Stimulated activated CD4-positive, alpha-beta T cell treated with anti-CD3 and anti-CD28 coated beads, Interleukin-12 subunit alpha, Interleukin-12 subunit beta, amount 100 ng/mL, for 24 hours (primary cell): ENCODE measurements around the gene GET4.
"Not testable (repeated sequence)": the region's sequence is repeated elsewhere in the genome, so short reads cannot be mapped to it uniquely, and the experiment has no call there.

Experiments
- DNase-seq, 2 experiments: peaks; one replicate each; pipeline ENCODE4 v3.0.0-alpha.2; 2020; ENCODE audit warnings: low read depth in 2 of 2

GET4 gene

DNA sequence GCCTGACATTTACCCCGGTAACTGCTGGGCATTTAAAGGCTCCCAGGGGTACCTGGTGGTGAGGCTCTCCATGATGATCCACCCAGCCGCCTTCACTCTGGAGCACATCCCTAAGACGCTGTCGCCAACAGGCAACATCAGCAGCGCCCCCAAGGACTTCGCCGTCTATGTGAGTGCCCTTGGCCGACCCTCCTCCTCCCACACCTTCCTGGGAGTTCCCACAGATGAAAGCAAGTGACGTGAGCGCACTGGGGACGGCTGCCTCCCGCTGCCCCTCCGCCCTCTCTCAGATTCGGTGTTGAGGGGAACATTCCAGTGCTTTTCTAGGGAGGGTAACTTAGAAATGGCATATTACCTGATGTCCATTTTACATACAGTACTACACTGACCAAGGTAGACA is 7.0 kb upstream of the GET4 start:
- no peak for DNase-seq

DNA sequence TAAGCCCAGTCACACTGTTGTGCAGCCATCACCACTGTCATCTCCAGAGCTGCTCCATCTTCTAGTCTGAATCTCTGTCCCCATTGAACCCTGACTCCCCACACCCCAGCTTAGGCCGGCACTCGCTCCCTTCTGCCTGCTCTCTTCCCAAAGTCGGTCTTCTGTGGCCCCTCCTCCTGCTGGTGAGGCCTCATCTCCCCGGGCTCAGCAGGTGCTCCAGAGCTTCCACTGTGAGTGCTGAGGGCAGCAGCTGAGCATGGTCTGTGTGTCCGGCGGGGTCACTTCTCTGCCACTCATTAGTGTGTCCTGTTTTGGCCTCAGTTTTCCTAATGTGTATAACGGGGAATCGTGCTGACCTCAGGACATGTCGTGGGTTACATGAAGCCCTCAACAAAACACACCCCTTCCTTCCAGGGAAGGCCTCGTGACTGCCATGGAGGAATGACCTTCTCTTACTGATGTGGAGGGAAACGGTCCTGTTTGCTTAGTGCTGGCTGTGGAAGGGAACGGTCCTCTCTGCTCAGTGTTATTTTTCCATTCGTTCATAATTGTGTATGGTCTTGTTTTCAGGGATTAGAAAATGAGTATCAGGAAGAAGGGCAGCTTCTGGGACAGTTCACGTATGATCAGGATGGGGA is 4.3 kb upstream of the GET4 start:
- no peak for DNase-seq

DNA sequence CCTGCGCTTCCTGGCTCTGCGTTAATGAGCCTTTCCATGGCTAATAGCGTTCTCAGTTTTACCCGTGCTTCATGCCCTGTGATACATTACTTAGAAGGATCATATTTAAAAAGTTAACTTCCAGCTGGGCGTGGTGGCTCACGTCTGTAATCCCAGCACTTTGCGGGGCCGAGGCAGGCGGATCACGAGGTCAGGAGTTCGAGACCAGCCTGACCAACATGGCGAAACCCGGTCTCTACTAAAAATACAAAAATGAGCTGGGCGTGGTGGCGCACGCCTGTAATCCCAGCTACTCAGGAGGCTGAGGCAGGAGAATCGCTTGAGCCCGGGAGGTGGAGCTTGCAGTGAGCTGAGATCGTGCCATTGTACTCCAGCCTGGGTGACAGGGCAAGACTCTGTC is 3.7 kb upstream of the GET4 start:
- not testable (repeated sequence) for DNase-seq

DNA sequence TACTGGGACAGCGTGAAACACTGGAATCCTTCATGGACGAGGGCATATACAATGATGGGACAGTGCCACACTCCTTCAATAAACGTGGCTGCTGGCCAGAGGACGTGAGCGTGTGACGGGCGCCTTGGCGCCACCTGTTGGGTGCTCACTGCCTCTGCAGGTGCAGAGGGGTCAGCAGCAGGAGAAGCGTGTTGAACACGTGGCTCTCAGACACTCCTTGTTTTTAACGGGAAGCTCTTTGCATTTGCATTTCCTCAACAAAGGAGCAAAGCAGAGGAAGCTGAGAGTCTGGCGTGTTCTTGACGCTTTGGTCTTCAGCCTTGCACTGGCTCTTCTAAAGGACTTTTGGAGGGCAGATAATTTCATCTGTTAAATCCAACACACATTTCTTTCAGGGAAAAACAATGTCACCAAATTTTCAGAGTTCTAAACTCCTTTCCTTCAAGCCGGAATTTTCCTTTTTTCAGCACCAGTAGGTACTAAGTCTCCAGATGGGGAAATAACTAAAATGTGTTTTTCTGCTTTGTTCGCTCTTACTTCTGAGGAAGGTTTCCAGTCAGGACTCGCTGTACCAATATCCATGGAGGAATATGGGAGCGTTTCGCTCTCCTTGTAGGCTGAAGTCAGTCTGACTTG is 2.9 kb upstream of the GET4 start:
- peak; percentile 52 to 57 for DNase-seq

DNA sequence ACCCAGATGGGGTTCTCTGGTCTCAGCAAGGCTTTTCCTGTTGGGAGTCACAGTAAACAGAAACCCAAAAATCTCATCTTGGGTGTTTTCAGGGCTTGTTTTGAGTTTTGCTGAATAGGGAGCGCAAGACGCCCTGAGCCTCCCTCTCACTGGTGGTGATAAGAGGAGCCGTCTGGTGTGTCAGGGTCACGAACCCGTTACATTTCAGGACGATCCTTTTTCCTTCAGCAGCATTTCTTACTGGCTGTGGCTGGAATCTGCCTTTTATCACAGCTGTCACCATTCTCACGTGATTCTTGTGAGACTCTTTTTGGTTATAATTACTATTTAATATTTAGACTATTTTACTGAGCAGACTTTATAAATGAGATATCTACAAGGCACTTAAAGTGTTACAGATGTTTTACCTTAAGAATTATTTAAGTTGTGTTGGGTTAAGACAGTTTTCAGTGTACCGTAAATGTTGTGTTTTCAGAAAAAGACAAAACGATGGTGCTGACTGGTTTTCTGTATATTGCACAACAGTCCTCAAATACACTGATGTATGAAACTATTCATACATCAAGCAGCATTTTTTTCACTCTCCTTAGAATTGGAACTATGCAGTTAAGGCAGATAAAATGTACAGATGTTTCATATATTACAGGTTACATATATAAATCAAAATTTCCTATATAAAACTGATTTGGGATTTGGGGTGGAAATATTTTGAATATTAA is 2.2 kb upstream of the GET4 start:
- DNase-seq = no peak

DNA sequence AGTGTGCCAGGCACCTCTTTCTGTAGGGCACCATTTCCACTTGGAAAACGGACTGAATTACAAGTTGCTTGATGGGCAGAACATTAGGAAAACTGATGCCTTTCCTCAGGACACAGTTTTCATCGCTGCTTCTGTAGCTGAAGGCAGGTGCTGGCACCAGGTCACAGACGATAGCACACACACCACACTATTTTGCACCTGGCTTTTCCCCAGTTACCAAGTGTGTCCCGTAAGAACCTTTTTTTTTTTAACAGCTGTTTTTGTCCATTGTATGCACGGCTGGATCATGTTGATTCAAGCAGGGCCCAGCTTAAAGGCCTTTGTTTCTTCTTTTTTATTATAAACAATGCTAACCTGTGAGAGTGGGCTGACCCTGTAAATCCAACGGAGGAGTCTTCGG is 1.3 kb upstream of the GET4 start:
- DNase-seq = no peak

DNA sequence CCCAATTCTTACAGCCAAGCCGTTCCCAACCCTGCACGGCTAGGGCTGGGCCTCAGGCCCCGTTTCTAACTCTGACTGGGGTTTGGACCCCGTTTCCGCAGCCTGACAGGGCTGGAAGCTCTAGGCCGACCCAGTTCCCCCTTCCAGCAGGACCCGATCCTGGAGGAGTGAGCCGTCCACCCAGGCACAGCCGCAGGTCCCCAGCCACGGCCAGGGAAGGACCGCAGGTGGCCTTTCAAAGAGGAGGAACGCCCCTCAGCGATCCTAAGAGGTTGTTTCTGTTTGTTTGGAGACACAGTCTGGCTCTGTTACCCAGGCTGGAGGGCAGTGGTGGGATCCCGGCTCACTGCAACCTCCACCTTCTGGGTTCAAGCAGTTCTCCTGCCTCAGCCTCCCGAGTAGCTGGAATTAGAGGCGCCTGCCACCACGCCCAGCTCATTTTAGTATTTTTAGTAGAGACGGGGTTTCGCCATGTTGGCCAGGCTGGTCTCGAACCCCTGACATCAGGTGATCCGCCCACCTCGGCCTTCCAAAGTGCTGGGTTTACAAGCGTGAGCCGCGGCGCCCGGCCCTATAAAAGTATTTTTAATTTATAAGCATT is 778 bp upstream of the GET4 start:
- DNase-seq = no peak

DNA sequence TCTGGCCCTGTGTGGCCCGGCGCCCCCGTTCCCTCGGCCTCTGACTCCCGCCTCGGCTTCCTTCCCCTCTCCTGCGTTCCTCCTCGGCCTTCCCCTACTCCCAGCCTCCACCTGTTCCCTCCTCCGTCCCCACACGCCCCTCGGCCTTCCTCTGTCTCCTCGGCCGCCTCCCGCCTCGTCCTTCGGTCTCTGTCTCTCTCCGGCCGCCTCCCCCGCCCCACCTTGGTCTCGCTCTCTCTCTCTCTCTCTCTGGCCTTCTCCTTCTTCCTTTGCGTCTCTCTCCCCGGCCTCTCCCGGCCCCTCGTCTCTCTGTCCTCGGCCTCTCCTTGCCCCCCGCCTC is 588 bp downstream of the GET4 start:
- no peak for DNase-seq

DNA sequence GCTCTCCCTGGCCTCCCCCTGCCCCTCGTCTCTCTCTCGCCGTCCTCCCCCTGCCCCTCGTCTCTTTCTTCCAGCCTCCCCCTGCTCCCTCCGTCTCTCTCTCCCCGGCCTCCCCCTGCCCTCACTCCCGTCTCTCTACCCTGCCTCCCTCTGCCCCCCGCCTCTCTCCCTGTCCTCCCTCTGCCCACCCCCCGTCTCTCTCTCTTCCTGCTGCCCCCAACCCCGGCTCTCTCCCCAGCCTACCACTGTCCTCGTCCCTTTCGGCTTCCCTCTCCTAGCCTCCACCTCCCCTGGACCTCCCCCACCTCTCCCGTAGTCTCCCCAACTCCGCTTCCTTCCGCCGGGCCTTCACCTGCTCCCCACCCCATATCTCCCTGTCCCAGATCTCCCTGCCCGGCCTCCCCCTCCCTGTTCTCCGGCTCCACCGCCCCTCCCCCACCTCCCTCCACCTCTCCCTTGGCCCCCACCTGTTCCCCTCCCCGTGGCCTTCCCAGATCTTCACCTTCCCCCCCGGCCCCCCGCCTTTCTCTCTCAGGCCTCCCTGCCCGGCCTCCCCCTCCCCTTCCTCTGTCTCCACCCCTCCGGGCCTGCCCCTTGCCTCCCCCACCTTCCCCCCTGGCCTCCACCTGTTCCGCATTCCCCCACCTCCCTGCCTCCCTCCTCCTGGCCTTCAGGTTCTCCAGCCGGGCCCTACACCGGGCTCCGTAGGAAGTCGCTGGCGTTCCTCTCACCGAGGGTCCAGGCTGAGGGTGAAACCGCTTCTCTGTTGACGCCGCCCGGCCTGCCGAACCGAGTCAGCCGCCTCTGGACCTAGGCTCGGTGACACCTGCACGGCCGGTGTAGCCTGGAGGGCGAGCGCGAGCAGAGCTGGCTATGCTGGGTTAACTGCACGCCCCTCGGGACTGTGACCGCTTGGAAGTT is 1.2 kb downstream of the GET4 start:
- no peak for DNase-seq

DNA sequence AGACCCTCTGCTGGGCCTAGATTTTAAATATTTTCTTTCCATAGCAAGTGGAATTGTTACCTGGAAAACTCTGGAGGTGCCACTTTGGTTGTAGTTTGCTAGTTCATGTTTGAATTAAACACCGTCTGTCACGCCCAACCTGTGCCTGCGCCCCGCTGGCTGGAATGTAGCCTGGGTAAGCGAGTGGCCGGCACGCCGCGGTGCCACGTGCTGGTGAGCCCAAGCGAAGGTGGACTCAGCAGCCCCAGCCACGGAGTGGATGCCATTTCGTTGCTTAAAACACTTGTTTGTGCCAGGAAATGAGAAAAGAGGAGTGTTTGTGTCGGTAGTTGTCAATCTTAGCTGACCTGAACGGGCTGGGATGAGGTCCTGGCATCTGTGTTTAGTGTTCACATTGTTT is 2.7 kb downstream of the GET4 start:
- DNase-seq = no peak

DNA sequence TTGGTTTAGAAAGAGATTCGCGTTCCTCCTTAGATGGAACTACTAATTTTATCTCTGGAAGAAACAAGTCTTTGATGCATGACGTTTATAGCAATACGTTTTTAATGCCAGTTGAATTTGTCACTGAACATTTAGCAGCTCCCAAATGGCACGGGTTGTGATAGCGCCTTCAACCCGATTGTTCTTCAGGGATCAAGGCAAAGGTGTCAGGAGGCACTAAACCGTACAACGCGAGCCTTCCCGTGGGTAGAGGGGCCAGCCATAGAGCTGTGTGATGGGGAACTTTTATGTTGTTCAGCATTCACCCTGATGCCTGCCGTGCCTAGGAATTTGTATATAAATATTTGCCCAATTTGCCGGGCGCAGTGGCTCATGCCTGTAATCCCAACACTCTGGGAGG is 3.4 kb downstream of the GET4 start:
- DNase-seq = no peak

DNA sequence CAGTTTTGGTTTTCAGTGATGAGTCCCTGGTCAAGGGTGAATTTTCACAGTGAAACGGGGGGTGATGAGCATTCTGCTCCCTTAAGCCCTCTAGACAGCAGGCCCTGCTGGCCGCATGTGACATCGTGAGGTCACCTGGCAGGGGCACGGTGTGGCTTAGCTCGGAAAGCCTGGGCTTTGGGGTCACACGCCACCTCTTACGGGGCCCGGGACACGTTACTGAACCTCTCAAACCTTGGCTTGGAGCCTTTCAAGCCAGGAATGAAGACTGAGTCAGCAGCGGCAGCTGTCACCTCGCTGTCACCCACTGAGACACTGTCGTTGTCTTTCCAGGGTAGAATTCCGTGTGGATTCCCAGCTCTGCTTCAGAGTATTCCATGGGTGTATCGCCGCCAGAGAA is 4.1 kb downstream of the GET4 start:
- no peak for DNase-seq

DNA sequence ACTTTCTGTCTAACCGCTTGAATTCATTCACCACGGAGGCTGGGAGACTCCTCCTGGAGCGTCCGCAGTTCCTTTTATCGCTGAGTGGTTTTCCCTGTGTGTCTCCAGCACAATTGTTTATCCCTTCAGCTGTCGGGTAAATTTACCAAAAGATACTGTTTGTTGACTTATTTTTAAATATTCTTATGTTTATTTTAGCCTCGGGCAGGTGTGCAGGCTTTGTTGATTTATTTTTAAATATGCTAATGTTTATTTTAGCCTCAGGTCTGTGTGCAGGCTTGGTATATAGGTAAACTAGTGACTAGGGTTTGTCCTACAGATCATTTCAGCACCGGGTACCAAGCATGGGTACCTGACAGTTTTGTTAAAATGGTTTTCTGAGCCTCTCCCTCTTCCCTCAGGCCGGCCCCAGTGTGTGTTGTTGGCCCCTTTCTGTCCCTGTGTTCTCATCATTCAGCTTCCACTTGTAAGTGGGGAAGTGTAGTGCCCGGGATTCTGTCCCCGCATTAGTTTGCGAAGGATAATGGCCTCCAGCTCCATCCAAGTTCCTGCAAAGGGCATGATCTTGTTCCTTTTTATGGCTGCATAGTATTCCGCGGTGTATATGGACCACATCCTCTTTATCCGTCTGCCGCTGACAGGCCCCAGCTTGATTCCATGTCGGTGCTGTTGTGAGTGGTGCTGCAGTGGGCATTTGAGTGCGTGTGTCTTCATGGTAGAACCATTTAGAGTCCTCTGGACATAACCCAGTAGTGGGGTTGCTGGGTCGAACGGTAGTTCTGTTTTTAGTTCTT is 5.3 kb downstream of the GET4 start:
- DNase-seq = no peak

DNA sequence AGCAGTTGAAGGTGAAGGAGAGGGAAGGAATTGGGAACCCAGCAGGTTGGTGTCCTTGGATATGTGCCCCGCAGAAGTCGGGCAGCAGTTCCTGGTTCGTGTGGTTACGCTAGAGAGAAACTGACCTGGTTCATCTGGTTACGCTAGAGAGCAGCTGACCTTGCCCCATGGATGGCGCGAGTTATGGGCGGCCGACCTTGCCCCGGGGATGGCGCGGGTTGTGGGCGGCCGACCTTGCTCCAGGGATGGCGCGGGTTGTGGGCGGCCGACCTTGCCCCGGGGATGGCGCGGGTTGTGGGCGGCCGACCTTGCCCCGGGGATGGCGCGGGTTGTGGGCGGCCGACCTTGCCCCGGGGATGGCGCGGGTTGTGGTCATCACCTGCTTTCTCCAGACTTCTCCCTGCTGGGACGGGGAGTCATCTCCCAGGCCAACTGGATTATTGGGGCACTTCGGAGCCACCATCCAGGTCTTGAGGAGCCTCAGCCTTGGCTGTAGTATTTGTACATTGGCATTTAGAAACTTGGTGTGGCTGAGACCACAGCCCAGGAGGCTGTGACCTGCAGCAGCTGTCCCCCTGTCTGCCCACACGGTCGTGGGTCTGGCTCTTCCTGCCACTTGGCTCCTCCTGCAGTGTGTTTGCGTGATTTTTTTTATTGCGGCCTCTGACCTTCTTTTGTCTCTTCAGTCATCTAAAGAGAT is 6.1 kb downstream of the GET4 start:
- DNase-seq = no peak

DNA sequence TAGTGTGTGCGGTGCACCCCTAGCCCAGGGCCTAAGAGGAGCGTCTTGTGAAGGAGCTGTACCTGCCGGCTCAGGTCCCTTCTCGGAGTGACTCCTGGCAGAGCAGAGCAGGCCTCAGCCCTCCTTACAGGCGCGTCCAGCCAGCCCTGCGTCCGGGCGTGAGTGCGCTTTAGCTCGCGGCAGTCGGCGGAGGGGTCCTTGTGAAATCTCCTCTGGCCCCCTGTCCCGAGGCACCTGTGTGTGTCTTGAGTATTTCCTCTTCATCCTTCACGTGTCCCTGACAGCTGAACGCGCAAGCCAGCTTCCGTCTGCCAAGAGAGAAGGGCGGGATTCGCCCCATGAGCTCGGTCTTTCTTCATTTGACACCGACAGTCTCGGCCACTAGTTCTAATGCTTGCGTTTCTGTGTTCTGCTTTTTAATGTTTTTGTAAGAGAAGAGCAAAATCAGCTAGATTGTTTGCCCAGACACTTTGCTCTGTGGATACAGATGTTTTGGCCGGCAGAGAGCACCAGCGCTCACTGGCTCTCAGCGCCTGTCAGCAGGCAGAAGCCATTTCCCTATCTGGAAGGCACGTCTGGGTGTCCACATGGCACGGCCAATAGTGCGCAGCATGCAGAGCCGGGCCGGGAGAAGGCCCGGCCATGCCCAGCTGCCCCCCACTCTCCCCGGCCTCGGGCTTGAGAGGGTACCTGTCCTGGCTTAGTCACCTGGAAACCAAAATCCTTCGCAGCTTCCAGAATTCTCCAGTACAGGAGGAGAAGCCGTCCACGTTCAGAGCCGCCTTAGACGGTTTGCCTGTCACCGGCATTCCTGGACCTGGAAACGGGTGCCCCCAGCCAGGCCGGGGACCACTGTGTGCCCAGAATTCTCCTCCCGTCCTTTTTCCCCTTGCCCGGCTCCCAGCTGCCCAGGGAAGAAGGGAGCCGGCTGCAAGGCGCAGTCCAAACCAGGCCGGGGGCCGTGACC is 7.0 kb downstream of the GET4 start:
- DNase-seq = no peak

DNA sequence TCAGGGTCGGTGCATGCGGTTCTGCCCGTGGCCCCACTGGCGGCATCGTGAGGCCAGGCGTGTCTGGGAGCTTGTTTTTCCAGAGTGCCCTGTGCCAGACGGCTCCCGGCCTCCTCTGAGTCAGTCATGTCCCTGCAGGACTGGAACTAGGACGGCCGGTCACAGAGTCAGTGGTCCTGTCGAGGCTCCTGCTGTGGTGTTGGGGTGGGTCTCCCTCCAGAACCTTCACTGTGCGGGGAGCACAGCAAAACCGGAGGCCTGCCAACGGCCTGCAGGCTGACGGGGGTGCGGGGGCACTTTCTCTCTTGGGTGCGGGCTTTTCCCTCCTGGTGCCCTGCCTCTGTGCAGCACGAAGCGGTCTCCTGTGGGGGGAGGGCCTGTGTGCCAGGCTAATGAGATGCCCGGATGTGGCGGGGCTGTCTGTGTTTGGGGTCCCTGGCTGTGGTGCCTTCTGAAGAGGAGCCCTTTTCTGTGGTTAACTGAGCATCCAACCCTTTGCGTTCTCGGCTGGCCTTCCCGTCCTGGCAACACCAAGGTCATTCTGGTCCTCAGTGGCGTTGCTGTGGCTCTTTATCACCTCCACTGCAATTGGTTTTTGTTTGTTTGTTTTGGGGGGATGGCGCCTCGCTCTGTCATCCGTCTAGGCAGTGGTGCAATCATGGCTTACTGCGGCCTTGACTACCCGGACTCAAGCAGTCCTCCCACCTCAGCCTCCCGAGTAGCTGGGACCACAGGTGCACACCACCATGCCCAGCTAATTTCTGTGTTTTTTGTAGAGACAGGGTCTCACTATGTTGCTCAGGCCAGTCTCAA is 8.0 kb downstream of the GET4 start:
- DNase-seq = no peak

DNA sequence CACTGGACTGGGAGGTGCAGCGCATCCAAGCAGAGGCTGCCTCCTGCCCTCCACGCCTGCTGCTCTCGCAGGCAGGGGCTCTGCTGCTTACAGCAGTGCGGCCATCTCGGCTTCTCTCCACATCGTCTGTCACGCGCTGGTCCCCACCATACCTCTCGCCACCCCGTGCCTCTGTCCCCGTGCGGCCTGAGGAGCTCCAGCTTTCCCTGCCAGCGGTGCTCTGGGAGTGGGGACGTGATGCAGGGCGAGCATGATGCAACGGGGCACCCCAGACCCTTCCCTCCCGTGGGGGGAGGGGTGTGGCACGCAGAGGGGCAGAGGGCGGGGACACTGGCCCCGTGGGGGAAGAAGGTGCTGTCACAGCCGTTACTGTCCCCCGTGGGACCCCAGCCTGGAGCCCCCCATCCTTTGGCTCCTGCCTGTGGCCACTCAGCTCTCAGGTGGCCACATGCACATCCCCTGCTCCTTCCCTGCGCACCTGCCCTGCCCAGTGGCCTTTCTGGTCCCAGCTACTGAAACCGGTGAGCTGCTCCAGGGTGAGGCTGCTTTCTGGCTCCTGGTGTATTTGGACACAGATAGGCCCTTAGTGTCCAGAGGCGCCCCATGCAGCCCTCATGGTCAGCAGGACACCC is 9.0 kb downstream of the GET4 start:
- DNase-seq = no peak
